Stimulated activated CD4-positive, alpha-beta T cell treated with anti-CD3 and anti-CD28 coated beads, Interleukin-1b, Interleukin-23, amount 100 ng/mL, for 1 hour (primary cell): Measurements from ENCODE around the gene ZNF511.

Experiments
- DNase-seq, 2 donors: peaks; one replicate each; pipeline ENCODE4 v3.0.0-alpha.2; 2020; ENCODE audit warnings: low read depth in 2 of 2

Gene ZNF511

DNA sequence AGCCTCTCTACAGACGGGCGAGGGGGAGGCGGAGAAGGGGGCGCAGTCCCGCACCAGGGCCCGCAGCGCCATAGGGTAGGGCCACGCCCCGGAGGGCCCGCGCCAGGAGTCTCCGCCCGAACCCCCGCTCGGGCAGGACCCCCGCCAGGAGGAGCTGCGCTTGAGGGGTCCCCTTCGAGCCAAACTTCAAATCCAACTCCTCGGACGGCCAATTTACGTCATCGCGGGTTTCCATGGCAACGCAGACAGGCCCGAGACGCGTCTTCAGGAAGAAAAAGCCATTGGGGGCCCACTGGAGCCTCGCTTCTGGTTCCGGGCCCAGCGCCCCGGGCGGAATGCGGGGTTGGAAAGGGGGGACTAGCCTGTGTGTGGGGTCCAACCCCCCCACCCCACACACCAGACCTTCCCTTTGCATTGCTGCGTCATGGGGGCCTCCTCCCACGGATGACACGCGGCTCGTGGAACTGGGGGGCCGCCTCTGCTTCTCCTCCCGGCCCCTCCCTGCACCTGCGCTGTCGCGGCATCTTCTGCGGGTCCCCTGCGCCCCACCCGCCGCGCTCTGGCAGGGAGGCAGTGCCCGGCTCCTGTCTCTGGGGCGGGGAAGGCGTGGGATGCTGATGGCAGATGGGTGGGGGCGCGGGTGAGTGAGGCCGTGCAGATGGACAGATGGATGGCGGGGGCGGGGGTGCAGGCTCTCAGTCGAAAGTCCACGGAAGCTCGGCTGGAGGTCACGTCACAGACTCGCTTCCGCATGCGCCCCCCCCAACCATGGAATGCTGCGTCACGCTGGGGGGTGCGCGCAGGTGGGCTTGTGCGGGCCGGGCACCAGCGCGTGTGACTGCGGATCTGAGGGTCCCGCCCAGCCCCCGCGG lies 26.8 kb downstream of the ZNF511 start:
- peak; percentile 53 to 54 for DNase-seq

DNA sequence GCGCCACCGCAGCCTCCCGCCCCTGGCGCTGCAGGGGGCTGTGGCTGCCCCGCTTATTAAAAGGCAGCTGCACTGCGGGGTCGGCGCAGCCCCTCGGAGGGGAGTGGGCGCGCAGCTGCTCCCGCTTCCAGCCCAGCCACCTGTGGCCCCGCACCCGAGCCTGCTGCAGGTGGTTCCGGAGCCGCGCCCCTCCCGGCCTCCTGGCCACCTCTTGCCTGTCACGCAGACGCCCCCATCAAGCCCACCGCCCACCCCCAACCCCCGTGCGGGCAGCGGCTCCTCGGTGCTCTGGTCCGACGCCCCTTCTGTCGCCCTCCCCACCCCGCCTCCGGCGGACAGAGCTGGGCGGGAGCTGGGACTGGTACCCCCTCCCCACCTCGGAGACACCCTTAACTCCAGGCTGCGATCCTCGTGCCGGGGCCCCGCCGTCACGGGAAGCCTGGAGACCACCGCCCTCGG lies 27.4 kb downstream of the ZNF511 start:
- DNase-seq = no peak

DNA sequence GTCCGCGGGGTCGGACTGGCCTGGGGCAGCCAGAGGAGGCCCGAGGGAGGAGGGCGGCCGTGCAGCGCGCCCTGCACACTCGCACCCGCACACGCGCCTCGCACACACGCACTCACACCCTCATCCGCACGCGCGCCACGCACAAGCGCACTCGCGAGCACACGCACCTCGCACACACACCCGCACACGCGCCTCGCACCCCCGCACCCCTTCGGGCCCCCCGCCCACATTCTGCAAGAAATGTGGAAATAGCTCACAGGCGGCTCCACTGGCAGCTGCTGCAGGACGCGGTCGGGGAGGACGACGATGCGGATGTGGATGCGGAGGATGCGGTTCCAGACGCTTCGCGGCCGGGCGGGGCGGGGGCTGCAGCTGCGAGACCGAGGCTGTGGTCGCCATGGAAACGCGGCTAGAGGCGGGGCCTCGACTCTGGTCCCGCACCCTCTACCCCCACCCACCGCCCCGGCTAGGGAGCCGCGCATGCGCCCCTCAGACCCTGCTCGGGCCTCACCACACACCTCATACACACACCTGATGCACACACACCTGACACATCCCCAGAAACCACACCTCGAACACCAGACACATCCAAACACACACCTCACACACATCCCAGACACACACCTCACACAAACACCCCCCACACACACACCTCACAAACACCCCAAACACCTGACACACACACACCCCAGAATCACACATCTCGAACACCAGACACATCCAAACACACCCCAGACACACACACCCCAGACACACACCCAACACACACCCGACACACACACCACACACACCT lies 28.1 kb downstream of the ZNF511 start, which contains the start of gene CALY:
Gene CALY, minus strand, starts transcription at position 320 of the 793 bp plus-strand sequence. CDS start 7,907 bp downstream, outside the sequence.
- DNase-seq = peak in 1 of 2 donors; percentile 67

DNA sequence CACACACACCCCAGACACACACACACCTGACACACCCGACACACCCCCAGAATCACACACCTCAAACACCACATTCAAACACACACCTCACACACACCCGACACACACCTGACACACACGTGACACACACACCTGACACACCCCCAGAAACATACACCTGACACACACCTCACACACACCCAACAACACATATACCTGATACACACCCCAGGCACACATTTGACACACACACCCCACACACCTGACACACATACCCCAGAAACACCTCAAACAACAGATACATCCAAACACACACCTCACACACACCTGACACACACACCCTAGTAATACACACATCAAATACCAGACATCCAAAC lies 28.6 kb downstream of the ZNF511 start:
- no peak for DNase-seq

DNA sequence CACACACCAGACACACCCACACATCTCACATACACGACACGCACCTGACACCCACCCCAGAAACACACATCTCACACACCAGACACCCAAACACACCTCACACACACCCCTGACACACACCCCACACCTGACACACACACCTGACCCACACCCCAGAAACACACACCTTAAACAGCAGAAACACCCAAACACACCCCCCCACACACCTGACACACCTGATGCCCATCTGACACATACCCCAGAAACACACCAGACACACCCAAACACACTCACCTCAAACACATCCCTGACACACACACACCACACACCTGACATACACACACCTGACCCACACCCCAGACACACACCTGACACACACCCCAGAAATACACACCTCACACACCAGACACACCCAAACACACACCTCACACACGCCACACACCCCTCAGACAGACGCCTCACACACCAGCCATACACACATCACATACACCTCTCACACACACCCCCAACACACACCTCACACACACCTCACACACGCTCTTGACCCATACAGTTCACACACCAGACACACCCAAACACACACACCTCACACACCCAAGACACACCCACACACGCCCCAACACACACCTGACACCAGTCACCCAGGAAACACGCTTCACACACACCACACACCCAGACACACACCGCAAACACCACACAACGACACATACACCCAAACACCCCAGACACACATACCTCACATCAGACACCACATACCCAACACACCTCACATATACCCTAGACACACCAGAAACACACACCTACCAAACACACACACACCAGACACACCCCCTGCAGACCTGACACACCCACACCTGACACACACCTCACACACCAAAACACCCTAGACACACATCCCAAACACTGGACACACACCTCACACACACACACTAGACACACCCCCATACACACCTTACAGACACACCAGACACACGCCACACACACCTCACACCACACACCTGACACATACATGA lies 29.7 kb downstream of the ZNF511 start:
- DNase-seq = no peak

DNA sequence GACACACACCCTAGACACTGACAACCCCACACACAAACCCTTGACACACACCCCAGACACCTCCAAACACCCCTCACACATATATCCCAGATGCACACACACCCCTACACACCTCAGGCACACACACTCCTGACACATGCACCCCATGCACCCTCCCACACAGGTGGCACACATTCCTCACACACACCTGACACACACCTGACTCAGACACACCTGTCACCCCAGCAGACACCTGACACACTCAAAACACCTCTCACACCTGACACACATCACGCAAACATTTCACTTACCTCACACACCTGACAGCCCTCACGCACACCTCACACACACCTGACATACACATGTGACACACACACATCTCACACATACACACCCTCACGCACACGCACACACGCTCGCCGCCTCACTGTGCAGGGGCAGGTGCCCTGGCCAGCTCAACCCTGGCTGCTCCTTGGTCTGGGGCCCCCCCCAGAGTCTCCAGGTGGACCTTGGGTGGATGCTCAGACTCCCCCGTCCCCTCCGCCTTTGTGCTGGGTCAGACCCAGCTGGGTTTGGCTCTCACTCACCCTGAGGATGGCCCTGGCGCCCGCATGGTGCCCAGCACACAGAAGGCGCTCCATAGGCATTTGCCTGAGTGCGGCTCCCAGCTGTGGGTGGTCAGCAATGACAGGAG lies 31.1 kb downstream of the ZNF511 start:
- no peak for DNase-seq

DNA sequence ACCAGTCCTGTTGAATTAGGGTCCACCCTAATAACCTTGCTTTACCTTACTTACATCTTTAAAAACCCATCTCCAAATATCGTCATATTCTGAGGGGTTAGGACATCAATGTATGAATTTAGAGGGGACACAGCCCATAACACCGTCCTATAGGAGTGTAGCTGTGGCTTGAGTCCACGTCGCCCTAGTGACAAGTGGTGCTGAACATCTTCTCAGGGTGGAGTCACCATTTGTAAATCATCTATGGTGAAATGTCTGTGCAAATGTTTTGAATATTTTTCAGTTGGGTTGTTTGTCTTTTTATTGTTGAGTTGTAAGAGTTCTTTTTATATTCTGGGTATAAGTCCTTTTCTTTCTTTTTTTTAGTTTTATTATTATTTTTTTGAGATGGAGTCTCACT lies 33.3 kb downstream of the ZNF511 start:
- no peak for DNase-seq

DNA sequence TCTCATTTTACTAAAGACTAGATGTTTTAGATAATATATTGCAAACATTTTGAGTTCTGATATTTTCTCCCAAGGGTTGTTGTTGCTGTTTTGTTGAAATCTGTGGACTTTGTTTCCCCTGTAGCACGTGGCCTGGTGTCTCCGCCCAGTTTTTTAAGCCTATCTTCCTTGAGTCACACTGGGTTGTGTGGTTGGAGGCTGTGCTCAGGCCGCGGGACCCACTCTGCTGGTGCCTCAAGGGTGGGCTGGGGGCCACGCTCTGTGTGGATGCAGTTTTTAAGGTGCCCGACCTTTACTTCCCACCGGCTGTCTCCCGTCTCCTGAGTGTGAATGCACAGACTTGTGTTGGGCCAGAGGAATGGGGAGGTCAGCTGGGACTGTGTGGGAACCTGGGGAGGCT lies 34.2 kb downstream of the ZNF511 start:
- no peak for DNase-seq

DNA sequence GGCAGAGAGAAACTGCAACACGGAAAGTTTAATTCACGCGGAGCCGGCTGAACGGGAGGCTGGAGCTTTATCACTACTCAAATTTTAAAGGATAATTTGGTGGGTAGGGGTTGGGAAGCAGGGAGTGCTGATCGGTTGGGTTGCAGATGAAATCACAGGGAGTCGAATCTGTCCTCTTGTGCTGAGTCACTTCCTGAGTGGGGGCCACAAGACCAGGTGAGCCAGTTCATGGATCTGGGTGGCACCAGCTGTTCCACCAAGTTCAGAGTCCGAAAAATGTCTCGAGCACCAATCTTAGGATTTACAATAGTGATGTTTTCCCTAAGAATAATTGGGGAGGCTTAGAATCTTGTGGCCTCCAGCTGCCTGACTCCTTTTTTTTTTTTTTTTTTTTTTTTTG lies 34.8 kb downstream of the ZNF511 start:
- no peak for DNase-seq

DNA sequence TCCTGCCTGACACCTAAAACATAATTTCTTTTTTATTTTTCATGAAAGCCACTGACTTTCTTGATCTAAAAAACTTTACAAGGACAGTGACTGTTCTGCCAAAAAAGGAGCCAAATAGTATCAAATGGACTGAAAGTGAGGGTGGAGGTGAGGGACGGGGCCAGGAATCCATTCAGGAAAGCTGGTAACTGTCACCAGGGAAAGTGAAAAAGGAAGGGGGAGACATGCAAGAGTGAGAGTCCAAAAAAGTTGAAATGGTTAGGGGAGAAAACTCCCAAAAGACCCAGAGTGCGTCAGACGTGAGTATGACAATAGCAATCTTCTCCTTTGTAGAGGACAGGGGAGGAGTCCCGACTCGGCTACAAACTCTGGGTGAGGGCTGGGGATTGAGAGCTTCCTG lies 35.5 kb downstream of the ZNF511 start:
- DNase-seq = no peak

DNA sequence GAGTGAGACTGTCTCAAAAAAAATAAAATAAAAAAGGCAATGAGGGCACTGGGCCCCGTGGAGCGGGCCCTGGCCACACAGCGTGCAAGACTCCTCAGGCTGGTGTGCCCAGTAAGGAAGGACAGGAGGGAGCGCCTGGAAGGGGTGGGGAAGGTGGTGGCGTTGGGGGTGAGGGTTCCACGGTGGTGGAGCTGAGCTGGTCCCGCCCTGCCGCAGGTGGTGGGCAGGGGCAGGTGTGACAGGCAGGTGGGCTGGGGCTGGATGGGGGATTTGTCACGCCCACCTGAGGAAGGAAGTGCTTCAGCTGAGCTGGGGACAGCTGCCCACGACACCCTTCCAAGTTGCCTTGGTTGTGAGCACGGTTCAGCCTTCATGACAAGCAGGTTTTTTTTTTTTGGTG lies 37.7 kb downstream of the ZNF511 start:
- no peak for DNase-seq

DNA sequence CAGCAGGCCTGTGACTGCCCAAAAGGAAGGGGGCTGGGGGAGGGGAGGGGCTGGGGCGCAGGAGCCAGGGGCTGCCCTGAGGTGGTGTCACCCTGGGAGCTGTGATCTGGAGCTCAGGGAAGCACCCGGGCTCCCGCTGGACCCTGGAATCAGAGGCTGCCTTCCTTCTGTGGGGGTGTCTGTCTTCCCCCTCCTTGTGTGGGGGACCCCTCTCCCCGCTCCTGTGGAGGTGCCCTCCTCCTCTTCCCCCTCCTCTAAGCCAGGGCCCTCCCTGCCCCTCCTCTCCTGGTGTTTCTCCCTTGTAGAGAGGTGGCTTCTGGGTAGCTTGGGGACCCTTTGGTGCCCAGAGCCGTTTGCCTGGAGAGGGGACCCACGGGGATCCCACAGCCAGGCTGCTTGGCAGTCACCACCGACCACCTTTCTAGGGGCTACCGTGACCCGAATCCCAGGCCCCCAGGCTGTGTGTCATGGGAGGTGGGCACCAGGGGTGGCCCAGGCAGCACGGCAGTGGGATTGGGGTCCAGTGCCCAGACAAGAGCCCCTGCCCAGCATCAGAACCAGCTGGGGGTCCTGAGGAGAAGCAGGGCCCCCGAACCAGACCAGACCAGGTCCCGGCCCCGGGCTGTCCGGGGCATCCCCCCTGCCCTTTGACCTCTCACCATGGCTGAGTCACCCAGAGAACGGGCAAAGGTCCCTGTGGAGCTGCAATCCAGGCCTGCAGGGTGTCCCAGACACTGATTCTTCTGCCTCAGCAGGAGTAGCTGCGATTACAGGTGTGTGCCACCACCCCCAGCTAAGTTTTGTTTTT lies 39.2 kb downstream of the ZNF511 start:
- no peak for DNase-seq

DNA sequence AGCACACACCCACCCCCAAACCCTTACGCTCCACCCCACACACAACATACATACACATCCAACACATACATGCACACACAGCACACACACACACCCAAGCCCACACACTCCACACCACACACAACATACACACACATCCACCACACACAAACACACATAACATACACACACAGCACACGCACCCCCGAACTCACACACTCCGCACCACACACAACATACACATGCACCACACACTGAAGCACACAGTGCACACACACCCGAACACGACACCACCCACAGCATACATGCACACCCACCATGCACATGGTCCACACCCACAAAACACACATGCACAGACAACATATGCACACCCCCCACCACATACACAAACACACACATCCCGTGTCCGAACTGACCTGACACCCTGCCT lies 40.5 kb downstream of the ZNF511 start:
- DNase-seq = no peak

DNA sequence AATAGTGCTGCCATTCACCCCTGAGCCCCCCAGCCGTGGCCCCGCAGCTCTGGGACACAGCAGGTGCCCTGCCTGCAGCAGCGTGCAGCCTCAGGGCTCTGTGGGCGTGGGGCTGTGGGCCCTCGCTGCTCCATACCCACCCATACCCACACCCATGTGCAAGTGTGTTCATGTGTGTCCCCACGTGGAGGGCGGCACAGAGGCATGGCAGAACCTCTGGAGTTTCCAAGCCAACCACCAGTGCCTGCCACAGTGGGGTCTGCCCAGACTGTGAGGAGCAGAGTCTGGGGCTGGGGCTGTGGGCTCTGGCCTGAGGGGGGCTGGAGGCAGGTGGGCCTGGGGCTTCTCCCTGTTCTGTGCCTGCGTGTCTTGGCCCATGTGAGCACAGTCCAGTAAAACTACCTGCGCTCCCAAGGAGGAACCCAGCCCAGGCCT lies 40.9 kb downstream of the ZNF511 start:
- DNase-seq = no peak

DNA sequence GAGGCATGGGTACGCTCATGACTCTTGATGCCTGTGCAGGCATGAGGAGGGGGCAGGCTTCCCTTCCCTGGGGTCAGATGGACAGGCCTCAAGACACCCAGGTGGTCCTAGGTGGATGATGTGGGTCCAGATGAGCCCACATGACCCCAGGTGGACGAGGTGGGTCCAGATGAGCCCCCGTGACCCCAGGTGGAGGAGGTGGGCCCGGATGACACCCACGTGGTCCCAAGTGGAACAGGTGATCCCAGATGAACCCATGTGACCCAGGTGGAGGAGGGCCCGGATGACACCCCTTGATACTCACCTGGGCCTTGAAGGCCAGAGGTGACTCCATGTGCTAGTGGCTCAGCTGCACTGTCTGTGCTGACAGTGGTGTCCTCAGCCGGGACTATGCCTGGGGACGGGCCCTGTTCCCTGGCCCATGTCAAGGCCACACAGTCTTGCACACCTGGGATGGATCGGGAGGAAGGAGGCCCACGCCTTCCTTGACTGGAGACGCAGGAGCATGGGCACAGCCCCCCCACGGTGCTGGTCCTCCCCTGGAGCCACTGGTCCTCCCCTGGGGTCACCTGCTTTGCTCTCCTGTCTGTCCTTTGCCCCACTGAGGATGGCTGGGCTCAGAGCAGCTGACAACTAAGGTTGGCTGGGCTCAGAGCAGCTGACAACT lies 41.7 kb downstream of the ZNF511 start:
- DNase-seq = no peak

DNA sequence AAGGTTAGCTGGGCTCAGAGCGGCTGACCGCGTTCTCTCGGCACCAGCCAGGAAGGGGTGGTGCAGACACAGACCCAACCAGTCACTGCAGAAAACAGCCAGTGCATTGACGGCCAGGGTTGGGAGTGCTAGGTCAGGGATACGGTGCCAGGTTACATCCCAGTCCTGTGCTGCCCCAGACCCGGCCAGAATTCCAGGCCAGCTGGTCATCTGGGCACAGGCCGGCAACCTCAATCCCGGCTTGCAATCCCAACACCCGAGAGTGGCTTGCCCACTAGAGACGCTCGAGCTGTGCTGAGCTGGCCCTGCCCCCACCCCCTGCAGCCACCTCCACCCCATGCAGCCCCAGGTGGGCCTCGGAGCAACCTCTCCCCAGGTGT lies 42.2 kb downstream of the ZNF511 start:
- DNase-seq = no peak

DNA sequence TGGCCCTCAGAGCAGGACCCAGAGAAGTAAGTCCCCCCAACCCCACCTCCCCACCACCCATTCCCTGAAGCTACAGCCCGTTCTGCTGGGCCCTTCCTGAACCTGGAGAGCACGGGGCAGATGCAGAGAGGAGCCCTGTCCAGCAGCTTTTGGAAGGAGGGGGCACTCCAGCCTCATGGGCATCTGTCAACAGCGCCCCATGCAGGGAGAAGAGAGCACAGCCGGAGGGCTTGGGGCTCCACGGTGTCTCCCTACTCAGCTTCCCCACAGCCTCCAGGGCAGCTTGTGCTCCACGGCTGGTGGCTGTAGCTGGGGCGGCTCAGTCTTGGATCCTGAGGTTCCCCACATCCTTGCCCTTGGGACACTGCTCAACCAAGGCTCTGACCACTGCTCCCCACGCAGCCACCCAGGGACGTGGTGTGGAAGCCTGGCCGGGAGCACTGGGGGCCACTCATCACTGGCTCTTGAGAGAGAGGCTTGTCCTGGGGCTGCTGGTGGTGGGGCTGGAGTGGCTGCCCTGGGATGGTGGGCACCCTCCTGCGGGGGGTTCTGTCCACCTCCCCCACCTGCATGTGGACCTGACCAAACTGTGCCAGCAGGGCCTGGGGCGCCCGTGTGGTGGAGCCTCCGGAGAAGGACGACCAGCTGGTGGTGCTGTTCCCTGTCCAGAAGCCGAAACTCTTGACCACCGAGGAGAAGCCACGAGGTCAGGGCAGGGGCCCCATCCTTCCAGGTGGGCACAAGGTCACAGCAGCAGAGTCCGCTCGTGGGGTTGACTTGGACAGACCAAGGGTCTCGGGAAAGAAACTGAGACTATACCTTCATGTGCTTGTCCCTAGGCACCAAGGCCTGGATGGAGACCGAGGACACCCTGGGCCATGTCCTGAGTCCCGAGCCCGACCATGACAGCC lies 42.9 kb downstream of the ZNF511 start:
- DNase-seq = no peak

DNA sequence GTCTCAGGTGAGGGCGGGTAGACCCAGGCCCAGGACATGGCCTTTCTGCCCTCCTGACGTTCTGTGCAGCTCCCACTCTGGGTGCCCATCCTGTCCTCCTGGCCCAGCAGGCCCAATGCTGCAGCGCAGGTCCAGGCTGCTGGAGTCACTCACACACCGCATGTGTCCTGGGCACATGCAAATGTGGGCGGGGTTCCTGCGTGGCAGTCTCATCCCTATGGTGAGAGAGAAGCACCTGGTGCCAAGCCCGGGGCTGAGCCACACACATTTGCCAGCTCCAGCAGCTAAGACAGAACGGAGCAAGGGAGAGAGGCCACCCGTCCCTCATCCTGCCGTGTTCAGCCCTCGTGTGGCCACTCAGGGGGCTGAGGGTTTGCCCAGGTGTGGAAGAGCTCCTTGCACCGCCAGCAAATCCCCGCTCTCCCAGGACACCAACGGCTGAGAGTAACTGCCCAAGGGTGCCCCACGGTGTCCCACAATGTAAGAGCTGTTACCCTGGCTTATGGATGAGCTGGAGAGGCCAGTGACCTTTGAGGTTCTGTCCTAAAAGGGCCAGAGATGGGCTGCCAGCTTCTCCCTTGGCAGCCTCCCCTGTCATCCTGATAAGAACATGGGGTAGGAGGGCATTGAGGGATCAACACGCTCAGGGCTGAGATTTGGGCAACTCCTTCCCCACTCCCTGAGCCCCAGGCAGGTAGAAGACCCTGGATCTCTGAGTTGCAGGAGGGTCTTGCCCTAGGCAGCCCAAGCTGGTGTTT lies 44.7 kb downstream of the ZNF511 start:
- no peak for DNase-seq
